HepG2 (cell line): ENCODE data around the gene SMG5. TPM values are rescaled to one million over a fixed set of nuclear protein-coding genes. Genes with fewer than 3 reads are reported as not detected.

Source experiments
- ATAC-seq: fragments of 200-7000 bp; cut with Tn5 transposase; 3 replicates; pipeline ENCODE4 v1.9.1; 2020; ENCODE audit warnings: mild to moderate bottlenecking, moderate library complexity
- BruUV-seq: library from RNA; stranded (reverse); fragments of 400-500 nt; replicated peaks from 2 replicates; lab custom pipeline; 2021; lab: Mats Ljungman, UMichigan
- CTCF ChIA-PET: fragments of 300-600 bp; formaldehyde crosslinking; extraction: SDS; loops from one replicate; lab custom pipeline; 2021; ENCODE audit warnings: low total read pairs, inconsistent platforms, low intra/inter-chr PET ratio; lab: Yijun Ruan, JAX
- POLR2A ChIA-PET: fragments of 350-600 bp; sonication (Branson Sonifier 250); formaldehyde crosslinking; loops from one replicate; lab custom pipeline; 2020; ENCODE audit warnings: antibody characterized with exemption, inconsistent platforms; lab: Yijun Ruan, JAX
- DNase-seq: peaks from one replicate; pipeline ENCODE4 v3.0.0-alpha.2; 2015; ENCODE audit warnings: low spot score
- FAIRE-seq: peaks from 3 replicates; lab custom pipeline; 2011; peaks lifted over from hg19 to GRCh38; lab: Jason Lieb, UNC
- H2AFZ ChIP-seq: one replicate; pipeline ENCODE4 v1.6.1; 2011; ENCODE audit warnings: low read length, inconsistent platforms
- H3K27ac ChIP-seq: fragments of 300-600 bp; 3 replicates; pipeline ENCODE4 v1.8.0; 2011; ENCODE audit warnings: mixed run types, mild to moderate bottlenecking, mixed read lengths, low read length, inconsistent platforms; ENCODE audit not compliant: insufficient read depth; ENCODE audit errors: extremely low read length
- H3K27me3 ChIP-seq, 2 experiments: fragments of 200-600 bp in 1 of 2; 2 replicates in 1 of 2; 3 replicates in 1 of 2; pipeline versions ENCODE4 v1.6.0 to v1.8.0; 2011; ENCODE audit warnings: low read length in 2 of 2, mild to moderate bottlenecking in 2 of 2, moderate library complexity in 2 of 2, inconsistent platforms in 1 of 2; ENCODE audit not compliant: insufficient read depth in 2 of 2, control insufficient read depth in 1 of 2
- H3K36me3 ChIP-seq, 2 experiments: fragments of 200-600 bp in 1 of 2; replicated peaks in 1 of 2; 2 replicates in 1 of 2; 3 replicates in 1 of 2; pipeline versions ENCODE4 v1.5.1 to v1.8.0; 2011; ENCODE audit warnings: low read length in 2 of 2, inconsistent platforms in 1 of 2; ENCODE audit not compliant: insufficient read depth in 2 of 2, control insufficient read depth in 1 of 2
- H3K4me1 ChIP-seq: 2 replicates; pipeline ENCODE4 v1.5.1; 2012; ENCODE audit warnings: low read length, inconsistent platforms; ENCODE audit not compliant: insufficient read depth
- H3K4me2 ChIP-seq: 2 replicates; pipeline ENCODE4 v1.6.0; 2011; ENCODE audit warnings: low read depth, low read length, inconsistent platforms
- H3K4me3 ChIP-seq, 3 experiments: fragments of 200-600 bp in 1 of 3; sonication (generic), shearing (Covaris generic) in 1 of 3; replicated peaks in 1 of 3; 2 replicates each; pipeline ENCODE4 v1.5.1; 2011 to 2016; ENCODE audit warnings: low read length in 3 of 3, inconsistent platforms in 2 of 3, low read depth in 2 of 3, mild to moderate bottlenecking in 2 of 3, control low read depth in 1 of 3, mixed read lengths in 1 of 3; ENCODE audit not compliant: insufficient read depth in 1 of 3
- H3K79me2 ChIP-seq: one replicate; pipeline ENCODE4 v1.6.1; 2011; ENCODE audit warnings: low read length, inconsistent platforms; ENCODE audit not compliant: insufficient read depth
- H3K9ac ChIP-seq: 2 replicates; pipeline ENCODE4 v1.6.0; 2011; ENCODE audit warnings: mild to moderate bottlenecking, low read depth, low read length, inconsistent platforms; ENCODE audit not compliant: insufficient read depth
- H3K9me3 ChIP-seq: 2 replicates; pipeline ENCODE4 v1.5.1; 2012; ENCODE audit warnings: mild to moderate bottlenecking, low read length
- H4K20me1 ChIP-seq: 2 replicates; pipeline ENCODE4 v1.6.0; 2011; ENCODE audit warnings: inconsistent platforms, mild to moderate bottlenecking, low read length, moderate library complexity; ENCODE audit not compliant: insufficient read depth
- ARID3A ChIP-seq: IDR thresholded peaks from 2 replicates; pipeline ENCODE4 v1.6.1; 2012; ENCODE audit warnings: low read depth, low read length, improper control_type of control experiment
- ATF3 ChIP-seq: sonication (generic); formaldehyde crosslinking; IDR thresholded peaks from 2 replicates; pipeline ENCODE4 v1.4.0; 2020; ENCODE audit warnings: missing genetic modification reagents
- FOSL2 ChIP-seq: sonication (generic); formaldehyde crosslinking; IDR thresholded peaks from 2 replicates; pipeline ENCODE4 v1.4.0; 2020; ENCODE audit warnings: missing genetic modification reagents
- MAFF ChIP-seq: IDR thresholded peaks from 2 replicates; pipeline ENCODE4 v1.6.1; 2011; ENCODE audit warnings: low read depth, low read length, improper control_type of control experiment
- MAFK ChIP-seq, 2 experiments: IDR thresholded peaks in 1 of 2; conservative IDR thresholded peaks in 1 of 2; 2 replicates each; pipeline ENCODE4 v1.6.1; 2011; ENCODE audit warnings: improper control_type of control experiment in 2 of 2, low read length in 2 of 2
- MBD4 ChIP-seq: IDR thresholded peaks from 2 replicates; pipeline ENCODE4 v1.6.1; 2012; ENCODE audit warnings: low read length, inconsistent platforms, borderline replicate concordance
- NFE2L2 ChIP-seq: fragments of 150-350 bp; IDR thresholded peaks from 2 replicates; pipeline ENCODE4 v1.6.1; 2014; ENCODE audit warnings: low read length
- RFX1 ChIP-seq: fragments of 450-650 bp; IDR thresholded peaks from 2 replicates; pipeline ENCODE4 v1.6.1; 2017
- SAP130 ChIP-seq: IDR thresholded peaks from 2 replicates; pipeline ENCODE4 v1.6.1; 2016; ENCODE audit warnings: low read depth
- ZBTB42 ChIP-seq: sonication (generic); formaldehyde crosslinking; IDR thresholded peaks from 2 replicates; pipeline ENCODE4 v1.5.0; 2020; ENCODE audit warnings: mild to moderate bottlenecking, missing genetic modification reagents
- ZFP37 ChIP-seq: sonication (generic); formaldehyde crosslinking; IDR thresholded peaks from 2 replicates; pipeline ENCODE4 v1.4.0; 2020; ENCODE audit warnings: missing genetic modification reagents, borderline replicate concordance
- ZNF510 ChIP-seq: sonication (generic); formaldehyde crosslinking; IDR thresholded peaks from 2 replicates; pipeline ENCODE4 v1.4.0; 2020; ENCODE audit warnings: low read depth, mild to moderate bottlenecking, missing genetic modification reagents
- WGBS: methylation state at CpG from one replicate; pipeline ENCODE4 v1.1.6; 2017; ENCODE audit warnings: low lambda C conversion rate; 5-methylcytosine and 5-hydroxymethylcytosine counted together
- in situ Hi-C: cut with HindIII; loops from 2 replicates; pipeline ENCODE4 v1.10.0; 2017; ENCODE audit warnings: low pct_unique_long_range_greater_than_20kb; ENCODE audit not compliant: extremely low pct_ligation_motif_present
- intact Hi-C: fragments of 100-400 bp; cut with micrococcal nuclease; formaldehyde crosslinking; loops from one replicate; pipeline ENCODE4 v1.10.0; 2022; ENCODE audit not compliant: unreplicated experiment
- polyA plus RNA-seq, 8 experiments: library from polyadenylated mRNA; depleted of rRNA in 3 of 8; stranded (reverse) in 7 of 8; unstranded in 1 of 8; fragments of >200 nt; fragmentation: Illumina TruSeq in 4 of 8; extraction: Trizol in 4 of 8; gene quantifications; 2 replicates each; pipeline versions ENCODE4 v1.2.1 to v1.2.3, GENCODE V29; 2011 to 2016; ENCODE audit warnings: low read depth in 4 of 8, missing spikeins in 1 of 8, mixed read lengths in 1 of 8; ENCODE audit not compliant: insufficient read depth in 1 of 8
- total RNA-seq, 5 experiments: library from RNA; depleted of rRNA; stranded (reverse); fragments of >200 nt; fragmentation: Illumina TruSeq; extraction: Trizol; gene quantifications; 2 replicates each; pipeline ENCODE4 v1.2.3, GENCODE V29; 2016; ENCODE audit warnings: low read depth in 1 of 5
- TF ChIP-seq, protein P1 (sequence below): sonication (generic); formaldehyde crosslinking; IDR thresholded peaks from 2 replicates; pipeline ENCODE4 v1.4.0; 2020; ENCODE audit warnings: missing genetic modification reagents
- TF ChIP-seq, protein P2 (sequence below): sonication (generic); formaldehyde crosslinking; IDR thresholded peaks from 2 replicates; pipeline ENCODE4 v1.5.0; 2020; ENCODE audit warnings: mild to moderate bottlenecking, missing genetic modification reagents

The SMG5 gene
- total and polyA plus RNA-seq, 2 of the 13 experiments (the other 11 are each of a cell fraction or from before 2014, with no cell fraction given), result 50.5 to 84.0 TPM

- in situ Hi-C loops, result no loop called here
- H3K27ac ChIP-seq, result peak overlapping the region; percentile 99
Measured at GRCh38 chr1:156214024-156214748, 68.4 kb downstream of the SMG5 start.

More at GRCh38 chr1:156214024-156214748, 68.4 kb downstream of the SMG5 start:
- Histone ChIP-seq H3K4me3 (peak overlapping the region; percentile 75 to 88 (median 82); a peak in 5 of 6 replicates), H3K36me3 (peaks cover 7 to 24% of the 10 kb centered on the region in 2 experiments), H3K27me3 (no peaks in the 10 kb centered on the region; a peak in 1 of 5 replicates), H3K9ac (peak overlapping the region; percentile 97), H3K4me2 (peak overlapping the region; percentile 93), H3K9me3 (no peaks in the 10 kb centered on the region), H4K20me1 (no peaks in the 10 kb centered on the region), H2AFZ (no peak overlapping the region), H3K4me1 (peaks cover 36% of the 10 kb centered on the region), H3K79me2 (peaks cover 28% of the 10 kb centered on the region)
- ATAC-seq (no peak), DNase-seq (peak; percentile 45), FAIRE-seq (no peak)
- TF ChIP-seq ZBTB42 (CRISPR knock-in tag) (no peak), ZFP37 (CRISPR knock-in tag) (no peak), ARID3A (no peak), MAFF (peak; percentile 65), ZNF510 (no peak), MBD4 (no peak), MAFK (conservative IDR thresholded peaks at IDR 0.05 in 1 of 2, IDR thresholded peaks at IDR 0.05 in 1 of 2; ENCODE audit: low read length in 2 of 2) (peak; percentile 58 to 88), ATF3 (peak; percentile 24; the same call in 1 of the 2 replicates), FOSL2 (CRISPR knock-in tag) (peak; percentile 82), NFE2L2 (peak; percentile 85), RFX1 (no peak), SAP130 (CRISPR knock-in tag) (peak; percentile 24; the same call in 1 of the 2 replicates)
- TF ChIP-seq, protein P1, sequence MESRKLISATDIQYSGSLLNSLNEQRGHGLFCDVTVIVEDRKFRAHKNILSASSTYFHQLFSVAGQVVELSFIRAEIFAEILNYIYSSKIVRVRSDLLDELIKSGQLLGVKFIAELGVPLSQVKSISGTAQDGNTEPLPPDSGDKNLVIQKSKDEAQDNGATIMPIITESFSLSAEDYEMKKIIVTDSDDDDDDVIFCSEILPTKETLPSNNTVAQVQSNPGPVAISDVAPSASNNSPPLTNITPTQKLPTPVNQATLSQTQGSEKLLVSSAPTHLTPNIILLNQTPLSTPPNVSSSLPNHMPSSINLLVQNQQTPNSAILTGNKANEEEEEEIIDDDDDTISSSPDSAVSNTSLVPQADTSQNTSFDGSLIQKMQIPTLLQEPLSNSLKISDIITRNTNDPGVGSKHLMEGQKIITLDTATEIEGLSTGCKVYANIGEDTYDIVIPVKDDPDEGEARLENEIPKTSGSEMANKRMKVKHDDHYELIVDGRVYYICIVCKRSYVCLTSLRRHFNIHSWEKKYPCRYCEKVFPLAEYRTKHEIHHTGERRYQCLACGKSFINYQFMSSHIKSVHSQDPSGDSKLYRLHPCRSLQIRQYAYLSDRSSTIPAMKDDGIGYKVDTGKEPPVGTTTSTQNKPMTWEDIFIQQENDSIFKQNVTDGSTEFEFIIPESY (CRISPR knock-in tag), result peak; percentile 52; the same call in 1 of the 2 replicates
- TF ChIP-seq, protein P2, sequence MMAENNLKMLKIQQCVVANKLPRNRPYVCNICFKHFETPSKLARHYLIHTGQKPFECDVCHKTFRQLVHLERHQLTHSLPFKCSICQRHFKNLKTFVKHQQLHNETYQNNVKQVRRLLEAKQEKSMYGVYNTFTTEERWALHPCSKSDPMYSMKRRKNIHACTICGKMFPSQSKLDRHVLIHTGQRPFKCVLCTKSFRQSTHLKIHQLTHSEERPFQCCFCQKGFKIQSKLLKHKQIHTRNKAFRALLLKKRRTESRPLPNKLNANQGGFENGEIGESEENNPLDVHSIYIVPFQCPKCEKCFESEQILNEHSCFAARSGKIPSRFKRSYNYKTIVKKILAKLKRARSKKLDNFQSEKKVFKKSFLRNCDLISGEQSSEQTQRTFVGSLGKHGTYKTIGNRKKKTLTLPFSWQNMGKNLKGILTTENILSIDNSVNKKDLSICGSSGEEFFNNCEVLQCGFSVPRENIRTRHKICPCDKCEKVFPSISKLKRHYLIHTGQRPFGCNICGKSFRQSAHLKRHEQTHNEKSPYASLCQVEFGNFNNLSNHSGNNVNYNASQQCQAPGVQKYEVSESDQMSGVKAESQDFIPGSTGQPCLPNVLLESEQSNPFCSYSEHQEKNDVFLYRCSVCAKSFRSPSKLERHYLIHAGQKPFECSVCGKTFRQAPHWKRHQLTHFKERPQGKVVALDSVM, result peak; percentile 79
- intact Hi-C loops, result no loop called here
- 84% methylated on average over 16 of the region's 16 CpGs for WGBS
- POLR2A ChIA-PET, result interaction anchor here (1.3 to 3.0 kb wide), 8 partner anchors 9 to 85 kb away, joined by 7 to 61 read pairs (median 13); partner anchors contain the start of gene SLC25A44
- no TSS peak for BruUV-seq
- CTCF ChIA-PET, result no interaction called here
